GM18502 (cell line): ENCODE results near the gene VAV2.
"Not testable (repeated sequence)": the region's sequence is repeated elsewhere in the genome, so short reads cannot be mapped to it uniquely, and the experiment has no call there.

Experiments used
- ATAC-seq: cut with Tn5 transposase; IDR thresholded peaks from one replicate; pipeline ENCODE4 v1.9.1; 2021; ENCODE audit warnings: mild to moderate bottlenecking; ENCODE audit not compliant: unreplicated experiment, poor library complexity

Gene VAV2

DNA sequence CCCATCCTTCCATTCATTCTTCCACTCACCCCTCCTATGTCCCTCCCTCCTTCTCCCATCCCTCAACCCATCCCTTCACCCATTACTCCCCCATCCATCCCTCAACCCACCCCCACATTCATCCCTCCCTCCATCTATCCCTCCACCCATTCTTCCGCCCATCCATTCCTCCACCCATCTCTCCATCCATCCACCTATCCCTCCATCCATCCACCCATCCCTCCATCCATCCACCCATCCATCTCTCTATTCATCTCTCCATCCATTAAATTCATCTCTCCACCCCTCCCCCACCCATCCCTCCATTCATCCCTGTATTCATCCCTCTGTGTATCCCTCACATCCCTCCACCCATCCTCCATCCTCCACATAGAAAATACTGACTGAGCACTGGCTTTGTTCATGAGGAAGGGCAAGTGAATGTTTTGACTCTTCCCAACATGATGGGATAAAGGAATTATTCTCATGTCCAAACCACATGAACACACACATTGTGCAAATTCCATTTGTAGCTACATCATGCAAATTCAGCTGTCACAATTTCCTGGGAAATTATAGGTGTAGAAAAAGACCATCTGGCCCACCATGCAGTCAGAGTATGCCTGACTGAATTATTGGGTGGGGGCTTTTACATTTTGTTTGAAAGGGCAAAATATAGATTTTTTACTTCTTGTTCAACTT, 6.9 kb upstream of the VAV2 start:
- no peak for ATAC-seq

- ATAC-seq, result no peak
Observed at GRCh38 chr9:133997584-133997983, 5.5 kb upstream of the VAV2 start.

GRCh38 chr9:133996531-133997520, 4.7 kb upstream of the VAV2 start:
- no peak for ATAC-seq

- ATAC-seq, result no peak
Observed at GRCh38 chr9:133995012-133995896, 3.1 kb upstream of the VAV2 start.

DNA sequence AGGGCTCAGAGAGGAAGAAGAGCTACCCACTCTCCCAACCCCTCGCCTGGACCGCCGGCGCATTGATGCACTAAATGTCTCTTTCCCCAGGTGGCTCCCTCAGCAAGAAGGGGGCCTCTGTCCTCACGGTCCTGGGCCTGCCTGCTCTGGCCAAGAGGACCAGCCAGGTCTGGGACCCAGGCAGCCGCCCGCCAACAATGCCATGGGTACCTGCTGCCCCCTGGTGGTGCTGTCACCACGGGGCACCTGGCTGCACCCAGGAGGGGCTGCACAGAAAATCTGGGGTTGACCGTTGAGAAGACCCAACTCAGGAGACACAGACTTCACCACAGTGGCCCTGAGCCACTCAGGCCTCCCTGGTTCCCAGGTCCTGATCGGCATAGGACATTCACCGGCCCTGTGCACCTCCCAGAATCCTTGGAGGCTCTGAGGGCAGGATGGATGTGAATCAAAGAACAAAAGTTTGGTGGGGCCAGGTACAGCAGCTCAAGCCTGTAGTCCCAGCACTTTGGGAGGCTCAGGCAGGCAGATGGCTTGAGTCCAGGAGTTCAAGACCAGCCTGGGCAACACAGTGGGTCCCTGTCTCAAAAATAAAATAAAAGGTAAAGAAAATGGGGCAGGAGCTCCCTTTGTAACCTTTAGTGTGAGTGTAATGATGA, 2.4 kb upstream of the VAV2 start:
- no peak for ATAC-seq

GRCh38 chr9:133993635-133994253, 1.6 kb upstream of the VAV2 start:
- no peak for ATAC-seq

DNA sequence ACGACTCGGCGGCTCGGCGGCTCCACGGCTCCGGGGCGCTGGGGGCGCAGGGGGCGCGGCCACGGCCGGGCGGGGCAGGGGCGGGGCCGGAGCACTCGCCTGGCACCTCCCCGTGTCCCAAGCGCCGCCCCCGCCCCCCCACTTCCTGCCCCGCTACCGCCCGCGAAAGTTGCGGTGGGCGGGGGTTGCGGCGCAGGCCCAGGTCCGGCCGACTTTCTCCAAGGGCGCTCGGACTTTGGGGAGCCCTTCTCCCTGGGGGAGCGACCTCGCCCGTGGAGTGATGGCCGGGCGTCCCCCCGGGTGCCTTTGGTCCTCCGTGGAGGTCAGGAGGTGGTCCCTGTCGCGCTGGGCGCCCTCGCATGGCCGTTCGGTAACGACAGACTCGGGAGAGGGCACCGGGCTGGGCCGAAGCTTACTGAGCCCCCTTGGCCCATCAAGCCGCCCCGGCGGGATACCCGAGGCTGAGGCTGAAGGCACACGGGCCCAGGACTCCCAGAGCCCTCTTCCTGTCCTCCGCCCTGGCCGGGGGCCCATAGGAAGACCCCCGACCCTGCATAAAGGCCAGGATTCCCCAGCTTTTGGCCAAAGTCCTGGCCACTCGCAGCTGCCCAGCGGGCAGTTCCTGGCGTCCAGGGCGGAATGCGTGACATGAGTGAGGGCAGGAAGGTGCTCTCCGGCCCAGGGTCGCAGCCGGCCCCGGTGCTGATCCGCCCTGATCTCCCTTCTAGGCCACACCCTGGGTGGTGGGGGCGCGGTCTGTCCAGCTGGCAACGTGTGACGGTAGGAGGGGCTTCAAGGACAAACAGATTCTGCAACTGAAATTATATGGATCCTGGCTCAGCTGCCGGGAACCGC, 883 bp upstream of the VAV2 start:
- ATAC-seq, result peak; percentile 55

DNA sequence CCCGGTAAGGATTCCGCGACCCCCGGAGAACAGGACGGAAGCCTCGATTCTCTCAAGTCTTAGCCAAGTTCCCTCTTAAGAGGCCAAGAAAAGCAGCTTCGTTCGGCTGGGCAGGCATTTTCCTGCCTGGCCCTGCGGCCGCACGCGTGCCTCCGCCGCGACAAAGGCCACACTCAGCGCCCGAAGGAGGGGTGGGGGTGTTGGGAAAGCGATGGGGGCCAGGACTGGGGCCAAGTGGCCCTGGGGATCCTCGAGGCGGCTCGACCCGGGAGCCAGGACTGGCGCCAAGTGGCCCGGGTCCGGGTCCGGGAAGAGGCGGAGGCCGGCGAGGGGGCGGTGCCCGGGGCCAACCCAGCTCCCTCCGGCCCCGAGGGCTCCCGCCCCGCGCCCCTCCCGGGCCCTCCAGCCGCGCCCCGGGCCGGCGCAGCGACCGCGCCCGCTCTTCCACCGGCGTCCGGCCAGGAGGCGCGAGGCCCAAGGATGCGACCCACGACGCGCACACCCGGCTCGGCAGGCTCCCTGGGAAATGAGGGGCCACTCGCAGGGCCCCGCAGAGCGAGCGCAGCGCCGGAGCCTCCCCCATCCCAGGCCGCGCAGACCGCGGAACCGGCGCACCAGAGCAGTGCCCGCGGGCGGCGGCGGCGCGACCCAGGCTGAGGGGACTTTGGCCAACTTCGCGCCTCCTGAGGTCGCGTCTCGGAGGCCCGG, 756 bp downstream of the VAV2 start:
- ATAC-seq, result peak; percentile 11

GRCh38 chr9:133990366-133991213, 1.5 kb downstream of the VAV2 start:
- ATAC-seq, result no peak

- no peak for ATAC-seq
Observed at GRCh38 chr9:133989625-133990365, 2.3 kb downstream of the VAV2 start.

DNA sequence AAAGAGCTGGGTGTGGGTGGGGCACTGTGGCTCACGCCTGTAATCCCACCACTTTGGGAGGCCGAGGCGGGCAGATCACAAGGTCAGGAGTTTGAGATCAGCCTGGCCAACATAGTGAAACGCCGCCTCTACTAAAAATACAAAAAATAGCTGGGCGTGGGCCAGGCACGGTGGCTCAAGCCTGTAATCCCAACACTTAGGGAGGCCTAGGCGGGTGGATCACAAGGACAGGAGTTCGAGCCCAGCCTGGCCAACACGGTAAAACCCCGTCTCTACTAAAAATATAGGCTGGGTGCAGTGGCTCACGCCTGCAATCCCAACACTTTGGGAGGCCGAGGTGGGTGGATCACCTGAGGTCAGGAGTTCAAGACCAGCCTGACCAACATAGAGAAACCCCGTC, 3.4 kb downstream of the VAV2 start:
- not testable (repeated sequence) for ATAC-seq

- ATAC-seq, result no peak
Observed at GRCh38 chr9:133987946-133988665, 4.0 kb downstream of the VAV2 start.

GRCh38 chr9:133987446-133987788, 4.7 kb downstream of the VAV2 start:
- no peak for ATAC-seq

GRCh38 chr9:133986774-133987445, 5.2 kb downstream of the VAV2 start:
- no peak for ATAC-seq

GRCh38 chr9:133986061-133986460, 6.1 kb downstream of the VAV2 start:
- ATAC-seq, result no peak
